PC-3 (cell line): ENCODE results near the gene RBM10. TPM values are rescaled to one million over a fixed set of nuclear protein-coding genes. Genes with fewer than 3 reads are reported as not detected.

Experiments
- ATAC-seq: fragments of 200-7000 bp; cut with Tn5 transposase; 2 replicates; pipeline ENCODE4 v1.9.1; 2020; ENCODE audit warnings: mild to moderate bottlenecking, moderate library complexity
- BruUV-seq: library from RNA; stranded (reverse); fragments of 400-500 nt; replicated peaks from 2 replicates; lab custom pipeline; 2021; lab: Mats Ljungman, UMichigan
- CTCF ChIA-PET: fragments of 300-600 bp; sonication (Branson Sonifier 250); formaldehyde crosslinking; loops from one replicate; lab custom pipeline; 2022; ENCODE audit warnings: antibody characterized with exemption; lab: Charles Lee
- POLR2A ChIA-PET: fragments of 300-600 bp; sonication (Branson Sonifier 250); formaldehyde crosslinking; loops from one replicate; lab custom pipeline; 2022; ENCODE audit warnings: antibody characterized with exemption; ENCODE audit not compliant: unreplicated experiment; lab: Charles Lee
- DNase-seq: peaks from one replicate; pipeline ENCODE4 v3.0.0-alpha.2; 2015
- H2AFZ ChIP-seq: fragments of 300-600 bp; sonication (generic); 2 replicates; pipeline ENCODE4 v1.6.0; 2016; ENCODE audit warnings: antibody characterized with exemption, low read length
- H3F3A ChIP-seq: fragments of 300-600 bp; sonication (generic); one replicate; pipeline ENCODE4 v1.6.0; 2017; ENCODE audit warnings: antibody characterized with exemption, low read length, control low read depth, mild to moderate bottlenecking; ENCODE audit not compliant: unreplicated experiment
- H3K27ac ChIP-seq: fragments of 300-600 bp; sonication (generic); 2 replicates; pipeline ENCODE4 v1.5.1; 2016; ENCODE audit warnings: mild to moderate bottlenecking, low read length
- H3K27me3 ChIP-seq: fragments of 300-600 bp; sonication (generic); 2 replicates; pipeline ENCODE4 v1.6.1; 2016; ENCODE audit warnings: low read length, mixed read lengths
- H3K36me3 ChIP-seq: fragments of 300-600 bp; sonication (generic); 2 replicates; pipeline ENCODE4 v1.6.1; 2016; ENCODE audit warnings: low read depth, mixed run types, low read length, mixed read lengths
- H3K4me1 ChIP-seq: fragments of 300-600 bp; sonication (generic); 2 replicates; pipeline ENCODE4 v1.5.1; 2016; ENCODE audit warnings: low read length; ENCODE audit not compliant: insufficient read depth
- H3K4me2 ChIP-seq: fragments of 300-600 bp; sonication (generic); 2 replicates; pipeline ENCODE4 v1.6.0; 2016; ENCODE audit warnings: low read length
- H3K4me3 ChIP-seq: fragments of 300-600 bp; sonication (generic); 2 replicates; pipeline ENCODE4 v1.5.1; 2016; ENCODE audit warnings: mild to moderate bottlenecking, low read length, mixed read lengths
- H3K79me2 ChIP-seq: fragments of 300-600 bp; sonication (generic); 2 replicates; pipeline ENCODE4 v1.6.1; 2017; ENCODE audit warnings: low read length, mixed read lengths
- H3K9ac ChIP-seq: fragments of 300-600 bp; sonication (generic); 2 replicates; pipeline ENCODE4 v1.6.0; 2016; ENCODE audit warnings: mild to moderate bottlenecking, low read length
- H3K9me2 ChIP-seq: fragments of 300-600 bp; sonication (generic); replicated peaks from 2 replicates; pipeline ENCODE4 v1.6.1; 2016; ENCODE audit warnings: mixed run types, low read length, mixed read lengths
- H3K9me3 ChIP-seq: fragments of 300-600 bp; sonication (generic); 2 replicates; pipeline ENCODE4 v1.6.1; 2016; ENCODE audit warnings: low read length, mixed read lengths
- H4K20me1 ChIP-seq: fragments of 300-600 bp; sonication (generic); 2 replicates; pipeline ENCODE4 v1.6.1; 2016; ENCODE audit warnings: low read length, mixed read lengths
- CTCF ChIP-seq: fragments of 300-600 bp; sonication (generic); conservative IDR thresholded peaks from 2 replicates; pipeline ENCODE4 v1.5.1; 2017; ENCODE audit warnings: antibody characterized with exemption, low read depth, mild to moderate bottlenecking, low read length
- EZH2 ChIP-seq: fragments of 300-600 bp; sonication (generic); IDR thresholded peaks from one replicate; pipeline ENCODE4 v1.6.1; 2017; ENCODE audit warnings: antibody characterized with exemption, mild to moderate bottlenecking, low read length; ENCODE audit not compliant: unreplicated experiment
- EZH2phosphoT487 ChIP-seq: fragments of 300-600 bp; sonication (generic); IDR thresholded peaks from 2 replicates; pipeline ENCODE4 v1.6.1; 2018; ENCODE audit warnings: mild to moderate bottlenecking, antibody characterized with exemption, low read length, borderline replicate concordance
- intact Hi-C: fragments of 100-400 bp; cut with micrococcal nuclease; formaldehyde crosslinking; loops from 2 replicates; pipeline ENCODE4 v1.9.0; 2023
- total RNA-seq: library from RNA; depleted of rRNA; stranded (reverse); fragments of >200 nt; gene quantifications from 2 replicates; pipeline ENCODE4 v1.2.3, GENCODE V29; 2014

The RBM10 gene
- total RNA-seq, 1 experiment from 2014 or later = 71.5 TPM

- no peak for TF ChIP-seq CTCF
- no peak for TF ChIP-seq EZH2phosphoT487
- TF ChIP-seq EZH2 = no peak
- intact Hi-C loops = loop anchor here (5.0 to 10.0 kb wide), 4 partner anchors 172 to 465 kb away; partner anchors contain the start of genes ELK1, UXT and ZNF41
- Histone ChIP-seq H3K79me2 (peaks cover 35% of the 10 kb centered on the region), H3K36me3 (peaks cover 11% of the 10 kb centered on the region), H3K4me3 (no peak overlapping the region), H3K27ac (no peak overlapping the region), H3K4me1 (peaks cover 16% of the 10 kb centered on the region), H4K20me1 (no peaks in the 10 kb centered on the region), H3K4me2 (peak overlapping the region; percentile 100; the same call in 1 of the 2 replicates), H3K27me3 (no peaks in the 10 kb centered on the region), H3K9me3 (no peaks in the 10 kb centered on the region), H3K9ac (no peak overlapping the region), H2AFZ (peak overlapping the region; percentile 92; the same call in 1 of the 2 replicates), H3K9me2 (no peaks in the 10 kb centered on the region), H3F3A (no peaks in the 10 kb centered on the region)
- no TSS peak for BruUV-seq
- ATAC-seq = no peak
- ChIA-PET POLR2A (interaction anchor here (1.8 kb wide), 1 partner anchor 45 kb away, joined by 5 read pairs; the partner anchor contains the start of genes NDUFB11 and RBM10), CTCF (no interaction called here)
- no peak for DNase-seq
Observed at GRCh38 chrX:47189906-47190305, 44.9 kb downstream of the RBM10 start.

GRCh38 chrX:47190445-47191269 is 45.6 kb downstream of the RBM10 start:
- H2AFZ ChIP-seq = peak overlapping the region; percentile 92
- DNase-seq = peak; percentile 92
- H3K4me2 ChIP-seq = peak overlapping the region; percentile 100
- TF ChIP-seq EZH2 (no peak), CTCF (no peak), EZH2phosphoT487 (no peak)
- BruUV-seq = no TSS peak
- peak overlapping the region; percentile 93 for H3K4me3 ChIP-seq
- no peaks in the 10 kb centered on the region for H3K27me3 ChIP-seq
- H3K4me1 ChIP-seq = peaks cover 22% of the 10 kb centered on the region
- no peaks in the 10 kb centered on the region for H3K9me2 ChIP-seq
- peak overlapping the region; percentile 47 for H3K27ac ChIP-seq
- ATAC-seq = peak; percentile 79
- no peaks in the 10 kb centered on the region for H3F3A ChIP-seq
- peaks cover 43% of the 10 kb centered on the region for H3K79me2 ChIP-seq
- H3K36me3 ChIP-seq = peaks cover 9% of the 10 kb centered on the region
- ChIA-PET CTCF (interaction anchor here (0.6 to 0.9 kb wide), 3 partner anchors 10 to 194 kb away, joined by 3 to 4 read pairs (median 3); partner anchors contain the start of genes NDUFB11 and RBM10), POLR2A (interaction anchor here (0.6 to 1.8 kb wide), 4 partner anchors 10 to 217 kb away, joined by 3 to 5 read pairs (median 4); partner anchors contain the start of genes NDUFB11 and RBM10)
- no peaks in the 10 kb centered on the region for H3K9me3 ChIP-seq
- peak overlapping the region; percentile 90 for H3K9ac ChIP-seq
- H4K20me1 ChIP-seq = peaks cover 3% of the 10 kb centered on the region; the same call in 1 of the 2 replicates
- intact Hi-C loops = loop anchor here (5.0 to 10.0 kb wide), 4 partner anchors 172 to 464 kb away; partner anchors contain the start of genes ELK1, UXT and ZNF41
